Measurements from ENCODE around the gene WRNIP1.
A peak's percentile ranks its signal among the peaks of the same experiment; 100 is the strongest.
"Not testable (repeated sequence)": the region's sequence is repeated elsewhere in the genome, so short reads cannot be mapped to it uniquely, and the experiment has no call there.

The WRNIP1 gene

DNA sequence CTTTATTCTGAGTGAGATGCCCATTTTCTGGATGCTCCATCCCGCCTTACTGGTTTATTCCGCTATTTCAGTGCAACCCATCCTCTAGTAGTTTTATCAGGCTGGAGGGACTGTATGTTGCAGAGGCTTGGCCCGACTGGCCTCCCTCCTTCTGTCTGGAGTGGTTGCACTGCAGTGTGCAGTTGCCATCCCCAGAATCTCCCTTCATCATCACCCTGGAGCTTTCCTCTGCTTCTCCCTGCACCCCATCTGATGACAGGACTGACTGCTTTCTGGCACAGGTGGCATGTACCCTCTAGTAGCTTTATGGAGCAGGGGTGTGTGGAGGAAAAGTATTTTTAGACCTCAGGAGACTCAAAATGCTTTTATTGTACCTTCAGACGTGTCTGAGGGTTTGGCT is 21.1 kb downstream of the WRNIP1 start:
- no peak for DNase-seq (ENCODE audit: low spot score)

DNA sequence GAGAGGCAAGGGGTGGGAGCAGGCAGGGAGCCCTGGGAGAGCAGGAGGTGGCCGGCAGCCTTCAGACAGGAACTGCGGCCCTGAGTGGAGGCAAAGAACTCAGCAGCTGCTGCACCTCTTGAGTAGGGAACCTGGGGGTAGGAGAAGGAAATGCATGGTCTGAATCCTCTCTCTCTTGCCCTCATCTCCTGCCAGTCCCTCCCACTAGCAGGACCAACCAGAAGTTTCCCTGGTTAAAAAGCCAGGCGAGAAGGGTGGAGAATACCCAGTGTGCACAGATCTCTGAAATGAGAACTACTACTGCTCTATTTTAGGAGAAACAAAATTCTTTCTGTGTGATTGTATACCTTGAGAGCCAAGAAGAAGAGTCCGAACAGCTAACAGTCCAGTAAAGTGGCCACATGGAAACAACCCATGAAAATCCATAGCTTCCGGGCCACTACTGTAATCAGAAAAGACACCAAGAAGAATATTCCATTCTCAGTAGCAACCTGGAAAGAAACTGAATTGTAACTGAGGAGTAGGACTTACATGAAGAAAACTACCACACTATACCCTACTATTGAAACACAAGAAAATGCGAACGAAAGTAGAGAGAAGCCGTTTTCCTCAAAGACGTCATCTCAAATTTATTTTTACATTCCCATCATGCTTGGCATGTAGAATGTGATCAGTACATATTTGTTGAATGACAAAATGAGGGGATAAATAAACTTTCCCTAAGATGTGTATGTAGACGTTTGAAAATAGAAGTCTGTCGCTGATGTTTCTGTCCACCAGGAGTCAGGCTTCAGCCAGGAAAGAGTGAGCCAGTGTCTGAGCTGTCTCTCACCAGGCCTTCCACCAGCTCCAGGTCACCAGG is 25.6 kb downstream of the WRNIP1 start:
- peak; percentile 74 for DNase-seq (ENCODE audit: low spot score)

DNA sequence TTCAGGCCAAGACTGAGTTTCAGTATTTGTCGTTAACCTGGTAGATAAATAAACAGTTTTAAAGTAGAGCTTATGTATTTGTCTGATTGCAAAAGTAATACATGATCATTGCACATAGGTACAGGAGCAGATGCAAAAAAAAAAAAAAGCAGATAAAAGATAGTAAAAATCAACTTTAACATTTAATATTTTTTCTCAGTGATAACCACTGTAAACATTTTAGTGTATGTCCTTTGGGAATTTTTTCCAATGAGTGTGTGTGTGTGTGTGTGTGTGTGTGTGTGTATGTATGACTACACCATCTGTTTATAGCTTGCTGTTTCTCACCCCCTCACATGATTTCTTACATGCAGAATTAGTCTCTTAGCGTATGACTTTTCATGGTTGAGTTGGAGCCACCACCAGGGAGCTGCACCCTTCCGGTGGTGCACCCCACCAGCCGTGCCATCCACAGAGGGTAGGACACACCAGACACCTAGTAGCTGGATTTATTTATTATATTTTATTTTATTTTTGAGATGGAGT is 26.3 kb downstream of the WRNIP1 start:
- DNase-seq (ENCODE audit: low spot score): no peak

DNA sequence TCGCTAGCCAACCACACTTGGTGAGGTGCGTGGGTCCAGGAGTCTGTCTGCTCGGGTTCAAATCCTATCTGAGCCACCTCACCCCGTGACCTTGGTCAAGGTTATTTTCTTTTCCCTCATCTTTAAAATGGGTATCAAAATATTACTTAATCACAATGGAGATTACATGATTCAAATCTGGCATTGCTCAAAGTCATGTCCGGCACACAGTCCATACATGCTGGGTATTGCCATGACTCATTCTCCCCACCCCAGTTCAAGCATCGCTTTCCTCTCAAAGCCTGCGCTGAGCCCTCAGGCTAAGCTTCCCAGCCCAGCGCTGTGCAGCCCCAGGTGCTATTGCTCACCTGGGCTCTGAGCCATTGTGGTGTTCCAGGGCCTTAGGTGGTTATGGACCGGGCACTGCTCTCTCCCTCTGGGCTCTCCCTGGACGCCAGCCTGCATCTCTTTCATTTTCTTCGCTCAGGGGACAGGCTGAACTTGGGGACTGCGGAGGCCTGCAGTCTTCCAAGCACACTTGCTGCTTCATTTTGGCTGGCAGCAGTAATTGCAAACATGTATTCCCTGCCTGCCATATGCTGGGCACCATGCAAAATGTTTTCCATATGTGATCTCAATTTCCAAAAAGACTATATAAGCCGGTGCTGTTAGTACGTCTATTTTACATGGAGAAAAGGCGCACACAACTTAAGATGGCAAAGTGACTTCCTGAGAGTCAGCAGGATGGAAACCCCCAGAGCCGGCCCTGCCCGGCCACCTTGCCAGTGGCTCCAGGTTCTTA is 27.3 kb downstream of the WRNIP1 start:
- no peak for DNase-seq (ENCODE audit: low spot score)

DNA sequence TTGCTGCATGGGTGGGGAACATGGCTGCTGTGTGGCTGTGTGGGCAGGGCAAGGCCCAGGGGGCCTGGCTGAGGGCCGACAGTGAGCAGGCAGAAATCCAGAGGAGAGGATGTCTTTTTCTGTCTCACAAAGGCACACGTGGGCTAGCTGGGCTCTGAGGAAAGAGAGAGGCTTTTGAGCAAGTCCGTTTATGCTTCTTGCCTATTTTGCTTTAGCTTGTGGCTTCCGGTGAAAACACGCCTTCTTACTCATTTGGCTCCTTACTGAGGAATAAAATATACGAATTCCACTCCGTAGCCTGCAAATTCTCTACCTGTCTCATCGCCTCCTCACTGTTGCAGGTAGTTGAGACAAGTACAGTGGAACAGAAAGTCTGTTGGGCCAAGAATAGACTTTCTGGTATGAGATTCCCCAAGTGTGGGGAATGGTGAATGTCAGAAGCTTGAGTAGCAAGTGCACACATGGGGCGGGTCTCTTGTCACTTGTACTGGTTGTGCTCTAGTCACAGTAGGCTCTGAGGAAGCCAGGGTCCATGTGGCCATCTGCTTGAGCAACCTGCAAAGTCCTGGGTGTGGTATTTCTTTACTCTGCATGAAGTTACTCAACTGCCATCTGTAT is 28.4 kb downstream of the WRNIP1 start:
- no peak for DNase-seq (ENCODE audit: low spot score)

DNA sequence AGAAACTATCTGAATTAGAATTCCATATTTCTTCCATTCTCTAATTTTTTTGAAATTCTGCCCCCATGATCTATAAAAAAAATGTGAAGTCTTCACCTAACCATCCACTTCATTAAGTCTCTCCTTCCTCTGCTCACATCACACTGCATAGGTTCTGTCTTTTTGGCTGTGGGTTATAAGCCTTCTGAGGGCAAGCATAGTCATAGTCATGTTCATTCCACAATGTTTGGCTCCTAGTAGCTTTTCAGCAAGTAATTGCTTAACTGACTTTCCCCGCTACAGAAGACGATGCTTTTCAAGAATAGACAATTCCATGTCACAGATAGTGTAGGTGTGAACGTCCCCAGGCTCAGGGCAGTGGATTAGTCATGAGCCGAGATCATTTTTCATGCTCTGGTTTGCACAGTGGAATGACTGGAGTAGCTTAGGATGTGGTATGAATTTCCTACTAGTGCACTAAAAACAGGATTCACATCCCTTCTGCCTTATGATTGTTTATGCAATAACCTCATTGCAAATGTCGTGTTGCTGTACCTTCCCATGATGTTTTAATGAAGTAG is 29.1 kb downstream of the WRNIP1 start:
- no peak for DNase-seq (ENCODE audit: low spot score)

DNA sequence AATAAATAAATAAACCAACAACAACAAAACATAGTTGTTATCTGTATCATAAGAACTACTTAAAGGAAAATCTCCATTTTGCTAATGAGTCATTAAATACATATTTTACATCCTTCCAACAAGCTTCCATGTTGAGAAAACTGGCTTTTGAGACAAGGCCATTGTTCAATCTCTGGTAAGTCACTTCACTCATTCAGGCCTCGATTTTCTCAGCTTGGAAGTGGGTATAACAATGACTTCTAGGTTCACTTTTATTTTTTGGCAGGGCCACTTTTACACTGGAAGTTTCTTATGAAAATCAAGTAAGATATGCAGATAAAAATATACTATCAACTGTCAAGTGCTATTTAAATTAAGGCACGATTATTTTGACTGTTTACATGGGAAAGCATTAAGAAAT is 30.0 kb downstream of the WRNIP1 start:
- no peak for DNase-seq (ENCODE audit: low spot score)

DNA sequence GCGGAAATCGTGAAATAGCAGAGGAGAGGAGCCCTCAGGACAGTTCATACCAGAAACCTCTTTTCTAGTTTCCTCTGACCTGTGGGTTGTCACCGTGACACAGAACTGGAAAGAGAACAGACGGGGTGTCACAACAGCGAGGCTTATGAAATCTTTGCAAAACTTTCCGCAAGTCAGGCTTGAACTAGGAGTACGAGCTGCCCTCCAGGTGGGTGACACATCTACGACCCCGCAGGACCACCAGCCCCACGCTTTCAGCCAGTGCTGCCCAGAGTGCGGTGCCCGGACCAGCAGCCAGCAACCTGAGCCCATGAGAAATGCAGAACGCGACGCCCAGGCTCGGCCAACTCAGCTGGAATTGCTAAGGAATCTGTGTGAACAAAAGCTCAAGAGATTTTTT is 30.8 kb downstream of the WRNIP1 start:
- no peak for DNase-seq (ENCODE audit: low spot score)

DNA sequence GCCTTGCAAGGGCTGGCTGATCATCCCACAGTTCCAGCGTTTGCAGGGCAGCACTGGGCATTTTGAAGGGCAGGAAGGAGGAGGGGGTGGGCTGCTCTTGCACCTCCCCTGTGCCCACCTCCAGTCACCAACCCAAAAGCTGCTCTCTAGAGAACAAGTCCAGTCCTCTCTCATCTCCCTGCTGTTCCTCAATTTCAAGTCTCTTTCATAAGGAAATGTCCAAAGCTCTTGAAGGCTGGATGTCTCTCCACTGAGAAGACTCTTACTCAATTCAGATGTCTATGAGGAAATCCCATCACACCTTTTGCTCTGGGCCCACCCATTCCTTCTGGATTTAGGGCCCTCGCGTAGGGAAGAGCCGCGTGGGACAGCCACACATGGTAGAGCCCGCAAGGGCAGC is 31.7 kb downstream of the WRNIP1 start:
- DNase-seq (ENCODE audit: low spot score): no peak

DNA sequence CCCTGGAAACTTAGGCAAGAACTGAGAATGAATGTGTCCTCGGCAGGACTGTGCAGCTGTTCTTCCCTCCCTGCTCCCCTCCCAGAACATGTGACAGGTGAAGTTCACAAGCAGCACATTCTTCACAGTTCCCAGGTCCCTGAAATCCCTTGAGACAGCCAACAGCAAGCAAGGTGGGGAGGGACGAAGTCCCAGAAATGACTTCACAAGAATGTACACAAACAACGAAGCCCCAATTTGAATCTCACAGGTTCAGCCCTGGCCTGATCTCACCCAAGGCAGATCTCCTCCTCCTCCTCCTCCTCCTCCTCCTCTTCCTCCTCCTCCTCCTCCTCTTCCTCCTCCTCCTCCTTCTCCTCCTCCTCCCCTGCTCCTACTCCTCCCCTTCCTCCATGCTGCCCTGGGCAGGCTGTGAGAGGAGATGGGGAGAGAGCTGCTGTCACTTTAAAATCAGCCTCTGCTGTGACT is 32.4 kb downstream of the WRNIP1 start:
- DNase-seq (ENCODE audit: low spot score): no peak

DNA sequence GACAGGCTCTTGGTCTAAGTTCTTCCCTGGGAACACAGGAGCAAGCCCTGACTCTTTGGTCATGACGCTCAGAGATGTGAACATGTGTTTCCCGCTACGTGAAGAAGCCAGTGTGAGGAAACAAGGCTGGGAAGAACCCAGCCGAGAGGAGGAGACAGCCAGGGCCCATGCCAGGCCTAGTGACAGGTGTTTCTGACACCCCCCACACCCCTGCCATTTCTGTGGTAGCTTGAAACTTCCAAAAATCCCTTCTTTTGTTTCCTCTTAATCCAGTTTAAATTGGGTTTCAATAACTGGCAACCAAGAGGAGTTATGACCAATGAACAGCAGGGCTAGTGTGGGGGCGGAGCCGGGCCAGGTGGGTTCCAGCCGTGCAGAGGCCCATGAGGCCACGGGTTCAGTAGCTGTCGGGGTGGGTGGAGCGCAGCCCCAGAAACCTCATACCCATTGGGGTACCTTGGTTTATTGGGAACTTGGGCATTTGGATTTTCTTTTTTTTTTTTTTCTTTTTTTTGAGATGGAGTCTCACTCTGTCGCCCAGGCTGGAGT is 33.5 kb downstream of the WRNIP1 start:
- DNase-seq (ENCODE audit: low spot score): no peak

DNA sequence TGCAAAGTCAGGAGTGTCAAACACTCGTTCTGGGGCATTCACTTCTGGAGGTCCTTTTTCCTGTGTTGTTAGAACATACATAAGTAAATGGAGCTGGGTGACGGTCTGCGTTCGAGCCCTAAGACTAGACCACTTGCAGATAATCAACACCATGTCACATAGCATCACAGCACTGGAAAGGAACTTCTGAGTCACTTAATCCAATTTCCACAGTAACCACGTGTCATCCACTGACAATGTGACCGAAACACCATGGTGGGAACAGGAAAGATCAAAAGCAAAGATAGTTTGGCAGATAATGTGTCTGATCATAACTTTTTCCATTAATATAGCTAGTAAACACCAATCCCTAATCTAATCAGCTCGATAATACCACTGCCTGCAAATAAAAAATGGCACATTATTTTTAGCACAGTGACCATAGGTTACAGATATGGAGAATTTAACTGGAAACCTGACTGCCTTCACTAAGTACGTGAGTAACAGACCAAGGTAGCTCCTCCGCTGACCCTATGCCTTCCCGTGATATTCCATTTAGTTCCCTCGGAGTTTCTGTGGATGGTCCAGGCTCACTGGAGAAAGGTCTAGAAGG is 34.8 kb downstream of the WRNIP1 start:
- no peak for DNase-seq (ENCODE audit: low spot score)

DNA sequence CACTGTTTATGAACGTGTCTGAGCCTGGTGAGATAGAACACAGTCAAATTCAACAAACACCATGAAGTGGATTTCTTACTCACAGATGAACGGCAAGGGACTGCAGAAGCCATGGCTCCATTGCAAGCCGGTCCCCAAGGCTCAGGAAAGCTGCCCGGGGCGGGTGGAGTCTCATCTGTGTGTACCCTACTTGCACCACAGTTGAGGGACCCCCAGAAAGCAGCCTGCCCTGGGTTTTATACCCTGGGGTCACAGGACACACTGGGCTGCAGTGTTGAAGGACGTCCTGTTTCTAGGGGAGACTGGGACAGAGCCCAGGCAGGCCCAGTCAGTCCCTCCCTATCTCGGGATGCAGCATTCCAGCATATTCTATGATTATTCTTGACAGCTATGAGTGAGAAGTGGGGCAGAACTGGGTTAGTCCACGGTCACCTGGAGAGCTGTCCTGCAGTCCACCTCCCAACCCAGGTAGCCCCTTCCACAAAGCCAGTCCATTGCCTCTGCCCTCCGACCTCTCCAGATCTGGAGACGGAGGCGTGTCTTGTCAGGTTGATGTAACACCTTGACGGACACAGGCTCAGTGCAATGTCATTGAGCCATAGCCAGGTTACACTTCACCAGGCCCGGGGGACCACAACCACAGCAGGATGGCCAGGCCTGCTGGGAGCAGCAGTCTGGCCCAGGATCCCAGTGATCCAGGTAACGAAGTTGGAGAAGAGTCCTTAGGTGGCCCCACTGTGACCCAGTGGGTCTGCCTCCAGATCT is 35.5 kb downstream of the WRNIP1 start:
- DNase-seq (ENCODE audit: low spot score): no peak

DNA sequence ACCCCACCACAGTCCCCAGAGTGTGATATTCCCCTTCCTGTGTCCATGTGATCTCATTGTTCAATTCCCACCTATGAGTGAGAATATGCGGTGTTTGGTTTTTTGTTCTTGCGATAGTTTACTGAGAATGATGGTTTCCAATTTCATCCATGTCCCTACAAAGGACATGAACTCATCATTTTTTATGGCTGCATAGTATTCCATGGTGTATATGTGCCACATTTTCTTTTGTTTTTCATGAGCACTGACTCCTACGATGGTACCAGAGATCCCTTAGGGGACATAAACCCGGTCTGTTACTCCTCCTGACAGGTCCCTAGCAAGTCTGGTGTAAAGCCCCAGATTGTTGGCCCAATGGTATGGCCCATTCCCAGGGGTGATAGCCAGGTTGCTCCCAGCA is 36.5 kb downstream of the WRNIP1 start:
- DNase-seq (ENCODE audit: low spot score): not testable (repeated sequence)

DNA sequence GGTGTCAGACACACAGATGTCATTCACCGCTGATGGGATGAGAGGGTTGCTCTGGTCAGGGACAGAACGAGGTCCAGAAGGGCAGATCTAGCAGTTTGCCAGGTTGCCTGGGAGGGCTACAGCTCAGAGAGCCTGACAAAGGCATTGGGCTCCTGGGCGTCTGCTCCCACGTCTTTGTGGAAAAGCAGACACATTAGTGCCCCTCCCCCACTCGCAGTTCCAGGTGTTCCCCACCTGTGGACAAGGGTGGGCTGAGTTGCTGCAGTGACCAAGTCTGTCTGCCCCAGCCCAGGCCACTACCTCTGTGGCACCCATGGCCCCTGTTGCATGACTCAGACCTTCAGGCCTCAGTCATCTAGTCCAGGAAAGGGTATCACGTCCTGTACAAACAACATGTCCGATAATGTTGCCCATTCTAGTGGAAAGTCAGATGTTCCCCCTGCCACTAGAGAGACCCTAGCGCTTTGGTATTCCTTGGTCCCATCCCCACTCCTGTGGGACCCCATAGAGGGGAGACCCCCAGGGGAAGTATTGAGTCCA is 37.4 kb downstream of the WRNIP1 start:
- DNase-seq (ENCODE audit: low spot score): no peak

DNA sequence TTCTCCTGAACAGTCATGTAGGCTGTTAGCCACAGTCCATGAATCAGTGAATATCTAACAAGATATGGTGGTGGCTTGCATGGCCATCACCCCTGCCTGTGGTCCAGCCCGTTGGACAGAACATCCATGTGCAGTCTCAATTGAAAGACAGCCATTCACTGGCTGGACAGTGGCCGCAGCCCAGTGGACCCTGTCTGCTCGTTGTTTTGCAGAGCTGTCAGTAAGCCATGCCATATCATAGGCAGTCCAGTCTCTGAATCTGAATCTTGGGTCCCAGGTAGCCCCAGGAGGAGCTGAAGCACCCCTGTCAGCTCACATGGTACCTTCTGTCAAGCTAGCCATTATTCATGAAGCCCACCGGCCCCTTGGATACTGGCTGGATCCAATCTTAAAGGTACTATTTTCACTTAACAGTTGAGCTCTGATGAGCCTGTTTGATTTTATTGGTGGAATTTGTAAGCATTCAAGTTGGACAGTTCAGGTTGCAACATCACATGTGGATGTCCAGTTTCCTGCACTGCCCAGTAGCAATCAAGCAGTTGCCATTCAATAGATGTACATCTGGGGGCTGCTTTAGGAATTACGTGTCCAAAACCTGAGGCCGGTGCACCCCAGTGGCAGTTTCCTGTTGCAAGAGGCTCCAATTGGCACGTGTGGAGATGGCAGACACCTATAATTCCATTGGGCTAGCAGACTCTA is 38.7 kb downstream of the WRNIP1 start:
- no peak for DNase-seq (ENCODE audit: low spot score)

DNA sequence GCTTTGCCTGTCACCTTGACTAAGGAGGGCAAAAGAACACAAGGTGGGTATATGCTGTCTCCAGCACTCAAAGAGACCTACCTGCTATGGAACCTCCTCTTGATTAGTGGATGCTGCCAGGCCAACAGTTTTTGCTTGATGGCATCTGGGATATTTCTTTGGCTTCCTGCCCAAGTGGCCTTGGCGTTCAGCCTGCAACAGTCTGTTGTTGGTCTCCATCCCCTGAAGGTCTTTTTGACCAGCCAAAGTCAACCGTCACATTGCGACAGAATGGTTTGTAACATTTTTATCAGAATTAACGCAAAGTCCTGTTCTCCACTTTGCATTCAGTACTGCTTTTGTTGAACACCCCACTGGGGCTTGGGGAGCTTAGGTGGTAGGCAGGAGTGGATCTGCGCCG is 39.3 kb downstream of the WRNIP1 start:
- no peak for DNase-seq (ENCODE audit: low spot score)

DNA sequence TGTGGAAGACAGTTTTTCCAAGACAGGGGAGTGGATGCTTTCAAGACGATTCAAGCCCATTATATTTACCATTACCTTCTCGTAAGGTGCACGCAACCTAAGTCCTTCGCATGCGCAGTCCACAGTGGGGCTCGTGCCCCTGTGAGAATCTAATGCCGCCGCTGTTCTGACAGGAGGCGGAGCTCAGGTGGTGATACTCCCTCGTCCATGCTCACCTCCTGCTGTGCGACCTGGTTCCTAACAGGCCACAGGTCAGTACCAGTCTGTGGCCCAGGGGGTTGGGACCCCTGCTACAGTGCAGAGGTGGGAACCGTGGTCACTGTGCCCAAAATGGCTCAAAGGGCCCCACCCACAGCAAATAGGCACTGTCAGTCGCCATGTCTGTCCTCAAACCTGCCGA is 39.8 kb downstream of the WRNIP1 start:
- DNase-seq (ENCODE audit: low spot score): no peak

DNA sequence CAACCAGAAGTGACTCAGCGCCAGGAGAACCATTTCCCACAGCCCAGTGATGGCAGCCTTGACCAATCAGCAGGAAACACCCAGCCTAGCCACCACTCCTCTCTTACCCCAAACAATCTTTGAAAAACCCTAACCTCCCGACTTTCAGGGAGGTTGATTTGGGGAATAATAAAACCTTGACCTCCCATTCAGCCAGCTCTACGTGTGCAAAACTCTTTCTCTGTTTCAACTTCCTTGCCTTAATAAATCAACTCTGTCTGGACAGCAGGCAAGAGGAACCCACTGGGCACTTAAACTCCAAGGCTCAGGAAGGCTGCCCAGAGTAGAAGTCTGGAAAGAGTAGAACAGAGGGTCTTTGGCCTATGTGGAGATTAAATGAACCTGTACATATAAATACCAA is 41.5 kb downstream of the WRNIP1 start:
- DNase-seq (ENCODE audit: low spot score): no peak
